K562 (cell line): ENCODE measurements around the gene GMEB2. TPM values are rescaled to one million over a fixed set of nuclear protein-coding genes. Genes with fewer than 3 reads are reported as not detected.

ENCODE experiments used
- ATAC-seq: fragments of 200-7000 bp; cut with Tn5 transposase; 3 replicates; pipeline ENCODE4 v1.9.1; 2020; ENCODE audit warnings: moderate library complexity
- BruUV-seq: library from RNA; stranded (reverse); fragments of 400-500 nt; replicated peaks from 2 replicates; lab custom pipeline; 2021; lab: Mats Ljungman, UMichigan
- CTCF ChIA-PET: fragments of 300-600 bp; formaldehyde crosslinking; extraction: SDS; loops from one replicate; lab custom pipeline; 2021; ENCODE audit warnings: low intra/inter-chr PET ratio; lab: Yijun Ruan, JAX
- POLR2A ChIA-PET: fragments of 300-600, 350-650 bp; sonication (Branson Sonifier 250); formaldehyde crosslinking; extraction: SDS; loops from one replicate; lab custom pipeline; 2021; ENCODE audit warnings: antibody characterized with exemption, inconsistent platforms; lab: Yijun Ruan, JAX
- DNase-seq, 4 experiments: peaks; one replicate each; pipeline versions ENCODE4 v3.0.0 to v3.0.0-alpha.2; 2011 to 2018; ENCODE audit warnings: low spot score in 3 of 4, mixed read lengths in 3 of 4; ENCODE audit errors: extremely low read depth in 1 of 4
- FAIRE-seq: peaks from 2 replicates; lab custom pipeline; 2011; peaks lifted over from hg19 to GRCh38; lab: Jason Lieb, UNC
- H2AFZ ChIP-seq: 2 replicates; pipeline ENCODE4 v1.6.0; 2011; ENCODE audit warnings: low read depth, low read length, control low read depth, inconsistent platforms
- H3K27ac ChIP-seq: fragments of 200-600 bp; 3 replicates; pipeline ENCODE4 v1.8.0; 2011; ENCODE audit warnings: low read depth, mild to moderate bottlenecking, control low read depth, inconsistent platforms, low read length, moderate library complexity, mixed read lengths; ENCODE audit errors: extremely low read depth
- H3K27me3 ChIP-seq, 2 experiments: fragments of 300-600 bp in 1 of 2; 2 replicates in 1 of 2; 3 replicates in 1 of 2; pipeline versions ENCODE4 v1.6.0 to v1.8.0; 2011; ENCODE audit warnings: inconsistent platforms in 2 of 2, low read length in 2 of 2, mild to moderate bottlenecking in 1 of 2, mixed read lengths in 1 of 2, moderate library complexity in 1 of 2; ENCODE audit not compliant: control insufficient read depth in 2 of 2, insufficient read depth in 2 of 2
- H3K36me3 ChIP-seq: fragments of 300-600 bp; 3 replicates; pipeline ENCODE4 v1.8.0; 2011; ENCODE audit warnings: mild to moderate bottlenecking, low read length, inconsistent platforms; ENCODE audit not compliant: control insufficient read depth, insufficient read depth
- H3K4me1 ChIP-seq, 2 experiments: fragments of 200-600 bp in 1 of 2; replicated peaks in 1 of 2; 2 replicates in 1 of 2; 3 replicates in 1 of 2; pipeline versions ENCODE4 v1.5.1 to v1.8.0; 2011; ENCODE audit warnings: inconsistent platforms in 2 of 2, low read length in 2 of 2, mild to moderate bottlenecking in 1 of 2, mixed read lengths in 1 of 2, moderate library complexity in 1 of 2; ENCODE audit not compliant: control insufficient read depth in 2 of 2, insufficient read depth in 2 of 2
- H3K4me2 ChIP-seq: 2 replicates; pipeline ENCODE4 v1.6.1; 2011; ENCODE audit warnings: low read length, control low read depth, inconsistent platforms, mixed read lengths; ENCODE audit not compliant: insufficient read depth
- H3K4me3 ChIP-seq: fragments of 200-600 bp; sonication (generic), shearing (Covaris generic); 2 replicates; pipeline ENCODE4 v1.5.1; 2016; ENCODE audit warnings: control low read depth, inconsistent platforms
- H3K79me2 ChIP-seq: fragments of 200-600 bp; 3 replicates; pipeline ENCODE4 v1.8.0; 2011; ENCODE audit warnings: low read length, inconsistent platforms; ENCODE audit not compliant: control insufficient read depth, insufficient read depth
- H3K9ac ChIP-seq, 2 experiments: 2 replicates each; pipeline versions ENCODE4 v1.6.0 to v1.6.1; 2011; ENCODE audit warnings: low read depth in 2 of 2, low read length in 2 of 2, control low read depth in 1 of 2, inconsistent platforms in 1 of 2, mild to moderate bottlenecking in 1 of 2, mixed read lengths in 1 of 2; ENCODE audit not compliant: insufficient read depth in 1 of 2
- H3K9me1 ChIP-seq: one replicate; pipeline ENCODE4 v1.6.0; 2011; ENCODE audit warnings: inconsistent platforms, mild to moderate bottlenecking, low read length, moderate library complexity; ENCODE audit not compliant: control insufficient read depth, insufficient read depth
- H3K9me3 ChIP-seq: replicated peaks from 2 replicates; pipeline ENCODE4 v1.5.1; 2011; ENCODE audit warnings: low read depth, low read length, inconsistent platforms; ENCODE audit not compliant: control insufficient read depth, insufficient read depth
- H4K20me1 ChIP-seq: replicated peaks from 2 replicates; pipeline ENCODE4 v1.6.1; 2011; ENCODE audit warnings: low read length, inconsistent platforms, mixed read lengths; ENCODE audit not compliant: control insufficient read depth, insufficient read depth
- ATF6 ChIP-seq: sonication (generic); formaldehyde crosslinking; IDR thresholded peaks from 2 replicates; pipeline ENCODE4 v1.4.0; 2020; ENCODE audit warnings: mild to moderate bottlenecking, missing genetic modification reagents
- ETS2 ChIP-seq: IDR thresholded peaks from 2 replicates; pipeline ENCODE4 v1.6.1; 2016; ENCODE audit warnings: borderline replicate concordance, missing genetic modification characterization, mild to moderate bottlenecking, moderate library complexity, missing compliant biosample characterization; ENCODE audit not compliant: poor library complexity, severe bottlenecking
- EWSR1 ChIP-seq: fragments of 450-650 bp; IDR thresholded peaks from 2 replicates; pipeline ENCODE4 v1.6.1; 2018; ENCODE audit warnings: borderline replicate concordance, mild to moderate bottlenecking, low read depth, moderate library complexity; ENCODE audit not compliant: partially characterized antibody
- FOXM1 ChIP-seq, 2 experiments: fragments of 450-650 bp in 1 of 2; sonication (generic) in 1 of 2; formaldehyde crosslinking in 1 of 2; IDR thresholded peaks; 2 replicates each; pipeline versions ENCODE4 v1.6.1 to v1.9.0; 2017 to 2022; ENCODE audit warnings: low read depth in 2 of 2, mild to moderate bottlenecking in 2 of 2, missing genetic modification reagents in 1 of 2, moderate library complexity in 1 of 2
- PHB2 ChIP-seq: fragments of 450-650 bp; IDR thresholded peaks from 2 replicates; pipeline ENCODE4 v1.6.1; 2017; ENCODE audit warnings: low read depth
- WGBS: fragments of 100-300 bp; shearing (Covaris generic); methylation state at CpG from one replicate; pipeline ENCODE4 v1.1.6; 2016; ENCODE audit warnings: low coverage, mixed read lengths; ENCODE audit not compliant: insufficient coverage; ENCODE audit errors: missing lambda C conversion rate; 5-methylcytosine and 5-hydroxymethylcytosine counted together
- in situ Hi-C: fragments of 300-500 bp; cut with MboI; formaldehyde crosslinking; loops from 4 replicates; pipeline ENCODE4 v1.15.0; 2018; ENCODE audit warnings: inconsistent platforms, mixed read lengths
- intact Hi-C: fragments of 100-400 bp; cut with micrococcal nuclease; formaldehyde crosslinking; loops from 2 replicates; pipeline ENCODE4 v1.14.2; 2022
- polyA plus RNA-seq, 8 experiments: library from polyadenylated mRNA; depleted of rRNA in 4 of 8; stranded (reverse) in 5 of 8; unstranded in 3 of 8; fragments of >200 nt; fragmentation: Nextera tagmentation in 2 of 8; fragmentation: Illumina TruSeq in 1 of 8; extraction: Ambion mirVana in 2 of 8; extraction: Trizol in 1 of 8; gene quantifications; 2 replicates each; pipeline versions ENCODE4 v1.2.1 to v1.2.3, GENCODE V29; 2011 to 2014; ENCODE audit warnings: inconsistent platforms in 1 of 8, missing spikeins in 1 of 8
- total RNA-seq, 7 experiments: library from RNA; depleted of rRNA in 6 of 7; stranded (reverse); fragments of >200 nt in 6 of 7; fragmentation: Illumina TruSeq in 2 of 7; extraction: Trizol in 2 of 7; gene quantifications; 2 replicates each; pipeline versions ENCODE4 v1.2.1 to v1.2.3, GENCODE V29; 2011 to 2021; ENCODE audit warnings: low replicate concordance in 1 of 7

The GMEB2 gene
- total and polyA plus RNA-seq, 9 of the 15 experiments (the other 6 are each of a cell fraction or from before 2014, with no cell fraction given): 0.03 to 13.9 (median 6.3) TPM

DNA sequence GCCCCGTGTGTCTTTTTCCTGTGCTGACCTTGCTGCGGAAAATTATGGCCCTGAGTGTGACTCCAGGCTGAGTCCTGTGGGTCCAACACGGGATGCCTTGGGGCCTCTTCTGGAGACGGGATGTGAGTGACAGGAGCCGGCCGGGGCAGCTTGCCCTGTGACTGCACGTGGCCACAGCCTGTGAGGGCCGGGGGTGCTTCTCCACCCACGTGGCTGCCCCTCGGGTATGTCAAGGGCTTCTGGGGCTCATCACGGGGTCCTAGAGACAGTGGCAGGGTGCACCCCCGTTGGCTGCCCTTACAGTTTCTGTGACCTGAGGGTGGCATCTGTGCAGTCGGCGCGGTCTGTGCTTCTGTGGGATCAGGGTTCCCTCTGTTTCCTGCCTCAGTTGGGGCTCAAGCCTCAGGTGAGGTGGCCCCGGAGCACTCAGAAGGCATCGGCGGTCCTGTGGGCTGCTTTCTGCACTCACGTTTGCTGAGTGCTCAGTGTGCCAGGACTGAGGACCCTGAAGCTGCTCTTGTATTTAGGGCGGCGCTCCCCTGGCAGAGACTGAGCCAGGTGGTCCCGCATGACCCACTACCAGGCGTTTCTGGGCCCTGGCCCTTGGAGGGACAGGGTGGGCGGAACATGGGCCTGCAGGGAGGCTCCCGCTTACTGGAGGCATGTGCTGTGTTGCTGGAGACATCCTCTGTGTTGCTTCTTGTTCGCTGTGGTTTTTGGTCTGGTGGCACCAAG lies 36.6 kb upstream of the GMEB2 start:
- intact Hi-C loops (no loop called here), in situ Hi-C loops (no loop called here)
- DNase-seq (no peak), ATAC-seq (no peak), FAIRE-seq (no peak)
- POLR2A ChIA-PET: no interaction called here
- Histone ChIP-seq H3K27me3 (no peaks in the 10 kb centered on the region), H4K20me1 (no peaks in the 10 kb centered on the region), H2AFZ (no peak overlapping the region), H3K9me3 (no peaks in the 10 kb centered on the region), H3K36me3 (peaks cover 84% of the 10 kb centered on the region; the same call in 2 of the 3 replicates), H3K79me2 (peaks cover 16% of the 10 kb centered on the region), H3K4me2 (no peak overlapping the region), H3K9me1 (peaks cover 3% of the 10 kb centered on the region), H3K9ac (peak overlapping the region in 1 of 2 experiments; percentile 47; a peak in 1 of 4 replicates), H3K4me3 (no peak overlapping the region), H3K4me1 (peaks cover 6 to 35% of the 10 kb centered on the region in 2 experiments; a peak in 4 of 5 replicates), H3K27ac (no peak overlapping the region)
- no TSS peak for BruUV-seq
- CTCF ChIA-PET: no interaction called here
- TF ChIP-seq PHB2: no peak
- no peak for TF ChIP-seq ATF6 (CRISPR knock-in tag)
- TF ChIP-seq FOXM1 (IDR thresholded peaks at IDR 0.05; ENCODE audit: low read depth): no peak
- TF ChIP-seq FOXM1 (CRISPR knock-in tag; IDR thresholded peaks at IDR 0.05; ENCODE audit: low read depth): no peak
- TF ChIP-seq ETS2: no peak
- TF ChIP-seq EWSR1: no peak
- WGBS: 92% methylated on average over 25 of the region's 26 CpGs
